ENCODE data around the gene NTM.

DNA sequence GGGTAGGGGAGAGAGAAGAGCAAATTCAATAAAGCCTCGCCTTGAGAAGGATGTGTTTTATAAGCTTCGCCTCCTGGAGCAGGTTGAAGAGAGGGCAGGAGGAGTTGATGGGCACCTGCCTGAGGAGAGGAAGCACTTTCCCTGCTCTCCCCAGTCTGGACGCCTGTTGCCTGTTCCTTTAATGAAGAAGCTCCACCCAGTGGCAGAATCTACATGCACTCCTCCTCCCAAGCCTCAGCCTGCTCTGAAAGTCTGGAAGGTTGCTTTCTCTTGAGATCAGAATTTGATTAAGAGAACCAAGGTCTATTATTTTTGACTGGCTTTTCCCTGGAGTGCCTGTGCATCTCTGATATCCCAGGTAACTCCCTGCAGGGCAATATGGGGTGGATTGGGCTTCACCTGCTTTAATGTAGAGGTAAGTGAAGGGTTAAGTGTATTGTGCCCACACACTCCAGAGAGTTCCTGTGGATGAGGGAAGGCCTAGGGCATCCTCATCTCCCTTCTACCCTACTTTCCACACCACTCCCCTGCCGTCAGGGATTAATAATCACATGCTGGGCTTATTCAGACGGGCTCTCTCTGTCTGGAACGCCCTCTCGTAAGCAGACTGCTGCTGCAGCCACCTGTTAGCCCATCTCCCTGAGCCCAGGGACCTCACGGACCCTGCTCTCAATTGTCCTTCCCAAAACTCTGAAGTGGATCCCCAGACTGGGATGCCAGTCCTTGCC, 22.3 kb downstream of the NTM start:
- TF ChIP-seq EP300 (conservative IDR thresholded peaks at IDR 0.05; ENCODE audit: poor library complexity, severe bottlenecking) (no peak), POLR2AphosphoS5 (IDR thresholded peaks at IDR 0.05) (no peak), MXI1 (conservative IDR thresholded peaks at IDR 0.05; ENCODE audit: poor library complexity, severe bottlenecking) (no peak), EZH2 (IDR thresholded peaks at IDR 0.05; ENCODE audit: borderline replicate concordance, insufficient read depth, low read length, poor library complexity, severe bottlenecking) (no peak), SMC3 (conservative IDR thresholded peaks at IDR 0.05; ENCODE audit: poor library complexity) (no peak), RAD21 (conservative IDR thresholded peaks at IDR 0.05) (no peak)
- TF ChIP-seq, protein P1, sequence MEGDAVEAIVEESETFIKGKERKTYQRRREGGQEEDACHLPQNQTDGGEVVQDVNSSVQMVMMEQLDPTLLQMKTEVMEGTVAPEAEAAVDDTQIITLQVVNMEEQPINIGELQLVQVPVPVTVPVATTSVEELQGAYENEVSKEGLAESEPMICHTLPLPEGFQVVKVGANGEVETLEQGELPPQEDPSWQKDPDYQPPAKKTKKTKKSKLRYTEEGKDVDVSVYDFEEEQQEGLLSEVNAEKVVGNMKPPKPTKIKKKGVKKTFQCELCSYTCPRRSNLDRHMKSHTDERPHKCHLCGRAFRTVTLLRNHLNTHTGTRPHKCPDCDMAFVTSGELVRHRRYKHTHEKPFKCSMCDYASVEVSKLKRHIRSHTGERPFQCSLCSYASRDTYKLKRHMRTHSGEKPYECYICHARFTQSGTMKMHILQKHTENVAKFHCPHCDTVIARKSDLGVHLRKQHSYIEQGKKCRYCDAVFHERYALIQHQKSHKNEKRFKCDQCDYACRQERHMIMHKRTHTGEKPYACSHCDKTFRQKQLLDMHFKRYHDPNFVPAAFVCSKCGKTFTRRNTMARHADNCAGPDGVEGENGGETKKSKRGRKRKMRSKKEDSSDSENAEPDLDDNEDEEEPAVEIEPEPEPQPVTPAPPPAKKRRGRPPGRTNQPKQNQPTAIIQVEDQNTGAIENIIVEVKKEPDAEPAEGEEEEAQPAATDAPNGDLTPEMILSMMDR (IDR thresholded peaks at IDR 0.05; ENCODE audit: poor library complexity, severe bottlenecking) = no peak
- TF ChIP-seq, protein P2, sequence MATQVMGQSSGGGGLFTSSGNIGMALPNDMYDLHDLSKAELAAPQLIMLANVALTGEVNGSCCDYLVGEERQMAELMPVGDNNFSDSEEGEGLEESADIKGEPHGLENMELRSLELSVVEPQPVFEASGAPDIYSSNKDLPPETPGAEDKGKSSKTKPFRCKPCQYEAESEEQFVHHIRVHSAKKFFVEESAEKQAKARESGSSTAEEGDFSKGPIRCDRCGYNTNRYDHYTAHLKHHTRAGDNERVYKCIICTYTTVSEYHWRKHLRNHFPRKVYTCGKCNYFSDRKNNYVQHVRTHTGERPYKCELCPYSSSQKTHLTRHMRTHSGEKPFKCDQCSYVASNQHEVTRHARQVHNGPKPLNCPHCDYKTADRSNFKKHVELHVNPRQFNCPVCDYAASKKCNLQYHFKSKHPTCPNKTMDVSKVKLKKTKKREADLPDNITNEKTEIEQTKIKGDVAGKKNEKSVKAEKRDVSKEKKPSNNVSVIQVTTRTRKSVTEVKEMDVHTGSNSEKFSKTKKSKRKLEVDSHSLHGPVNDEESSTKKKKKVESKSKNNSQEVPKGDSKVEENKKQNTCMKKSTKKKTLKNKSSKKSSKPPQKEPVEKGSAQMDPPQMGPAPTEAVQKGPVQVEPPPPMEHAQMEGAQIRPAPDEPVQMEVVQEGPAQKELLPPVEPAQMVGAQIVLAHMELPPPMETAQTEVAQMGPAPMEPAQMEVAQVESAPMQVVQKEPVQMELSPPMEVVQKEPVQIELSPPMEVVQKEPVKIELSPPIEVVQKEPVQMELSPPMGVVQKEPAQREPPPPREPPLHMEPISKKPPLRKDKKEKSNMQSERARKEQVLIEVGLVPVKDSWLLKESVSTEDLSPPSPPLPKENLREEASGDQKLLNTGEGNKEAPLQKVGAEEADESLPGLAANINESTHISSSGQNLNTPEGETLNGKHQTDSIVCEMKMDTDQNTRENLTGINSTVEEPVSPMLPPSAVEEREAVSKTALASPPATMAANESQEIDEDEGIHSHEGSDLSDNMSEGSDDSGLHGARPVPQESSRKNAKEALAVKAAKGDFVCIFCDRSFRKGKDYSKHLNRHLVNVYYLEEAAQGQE (IDR thresholded peaks at IDR 0.05; ENCODE audit: borderline replicate concordance) = no peak

All from neural cell (in vitro differentiated cells).